Left ventricle myocardium inferior (tissue), 1 donor: Measurements from ENCODE around the gene CDC42BPB. TPM values are rescaled to one million over a fixed set of nuclear protein-coding genes. Genes with fewer than 3 reads are reported as not detected.

Source experiments
- DNase-seq: peaks from one replicate; pipeline ENCODE4 v3.0.0-alpha.2; 2020
- H3K27ac ChIP-seq: fragments of 200-600 bp; replicated peaks from 2 replicates; pipeline ENCODE4 v1.8.0; 2021
- H3K27me3 ChIP-seq: fragments of 200-600 bp; 2 replicates; pipeline ENCODE4 v1.8.0; 2021; ENCODE audit warnings: low read depth
- H3K36me3 ChIP-seq: fragments of 200-600 bp; 2 replicates; pipeline ENCODE4 v1.8.0; 2021
- H3K4me1 ChIP-seq: fragments of 200-600 bp; 2 replicates; pipeline ENCODE4 v1.8.0; 2021
- H3K4me3 ChIP-seq: fragments of 200-600 bp; 2 replicates; pipeline ENCODE4 v1.8.0; 2021; ENCODE audit warnings: mild to moderate bottlenecking, moderate library complexity
- H3K9me3 ChIP-seq: fragments of 200-600 bp; replicated peaks from 2 replicates; pipeline ENCODE4 v1.8.0; 2021
- intact Hi-C: fragments of 100-400 bp; cut with micrococcal nuclease; formaldehyde crosslinking; loops from one replicate; pipeline ENCODE4 v1.11.0; 2022
- total RNA-seq: library from RNA; stranded (reverse); fragmentation: NEBNext Ultra II Directional; extraction: Animal tissue kit (Norgen Biotek cat#: 25700); gene quantifications from one replicate; pipeline ENCODE4 v1.2.1, GENCODE V29; 2021
- TF ChIP-seq, protein P1 (sequence below): fragments of 200-600 bp; IDR thresholded peaks from 2 replicates; pipeline ENCODE4 v1.8.0; 2021; ENCODE audit warnings: antibody characterized with exemption, mild to moderate bottlenecking, borderline replicate concordance
- donor health status: DM: no; HTN: yes; CAD: no; lungs with severe emphysema.

The CDC42BPB gene
- total RNA-seq, 1 donor from 2014 or later = 67.1 TPM

DNA sequence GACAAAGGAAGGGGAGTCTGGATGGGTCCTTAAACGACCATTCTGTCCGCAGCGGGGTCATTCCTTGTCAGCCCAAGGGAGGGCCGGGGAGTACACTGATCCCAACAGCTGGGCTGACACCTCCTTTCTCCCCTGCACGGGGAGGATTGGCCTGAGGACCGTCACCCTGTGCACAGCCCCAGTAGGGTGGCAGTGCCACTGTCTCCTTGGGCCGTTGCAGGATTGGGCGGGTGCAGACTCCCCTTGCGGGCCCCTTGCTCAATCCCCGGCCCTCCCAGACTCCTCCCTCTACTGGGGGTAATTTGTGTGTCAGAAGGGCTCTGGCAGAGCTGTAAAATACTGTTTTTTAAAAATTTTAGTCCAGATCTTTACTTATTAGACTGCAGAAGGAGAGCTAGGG is 147.4 kb downstream of the CDC42BPB start:
- Histone ChIP-seq H3K27ac (no peak overlapping the region), H3K4me1 (no peaks in the 10 kb centered on the region), H3K9me3 (no peaks in the 10 kb centered on the region), H3K4me3 (no peak overlapping the region), H3K36me3 (peaks cover 22% of the 10 kb centered on the region), H3K27me3 (no peaks in the 10 kb centered on the region)
- no peak for DNase-seq
- intact Hi-C loops = no loop called here
- TF ChIP-seq, protein P1, sequence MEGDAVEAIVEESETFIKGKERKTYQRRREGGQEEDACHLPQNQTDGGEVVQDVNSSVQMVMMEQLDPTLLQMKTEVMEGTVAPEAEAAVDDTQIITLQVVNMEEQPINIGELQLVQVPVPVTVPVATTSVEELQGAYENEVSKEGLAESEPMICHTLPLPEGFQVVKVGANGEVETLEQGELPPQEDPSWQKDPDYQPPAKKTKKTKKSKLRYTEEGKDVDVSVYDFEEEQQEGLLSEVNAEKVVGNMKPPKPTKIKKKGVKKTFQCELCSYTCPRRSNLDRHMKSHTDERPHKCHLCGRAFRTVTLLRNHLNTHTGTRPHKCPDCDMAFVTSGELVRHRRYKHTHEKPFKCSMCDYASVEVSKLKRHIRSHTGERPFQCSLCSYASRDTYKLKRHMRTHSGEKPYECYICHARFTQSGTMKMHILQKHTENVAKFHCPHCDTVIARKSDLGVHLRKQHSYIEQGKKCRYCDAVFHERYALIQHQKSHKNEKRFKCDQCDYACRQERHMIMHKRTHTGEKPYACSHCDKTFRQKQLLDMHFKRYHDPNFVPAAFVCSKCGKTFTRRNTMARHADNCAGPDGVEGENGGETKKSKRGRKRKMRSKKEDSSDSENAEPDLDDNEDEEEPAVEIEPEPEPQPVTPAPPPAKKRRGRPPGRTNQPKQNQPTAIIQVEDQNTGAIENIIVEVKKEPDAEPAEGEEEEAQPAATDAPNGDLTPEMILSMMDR = no peak

DNA sequence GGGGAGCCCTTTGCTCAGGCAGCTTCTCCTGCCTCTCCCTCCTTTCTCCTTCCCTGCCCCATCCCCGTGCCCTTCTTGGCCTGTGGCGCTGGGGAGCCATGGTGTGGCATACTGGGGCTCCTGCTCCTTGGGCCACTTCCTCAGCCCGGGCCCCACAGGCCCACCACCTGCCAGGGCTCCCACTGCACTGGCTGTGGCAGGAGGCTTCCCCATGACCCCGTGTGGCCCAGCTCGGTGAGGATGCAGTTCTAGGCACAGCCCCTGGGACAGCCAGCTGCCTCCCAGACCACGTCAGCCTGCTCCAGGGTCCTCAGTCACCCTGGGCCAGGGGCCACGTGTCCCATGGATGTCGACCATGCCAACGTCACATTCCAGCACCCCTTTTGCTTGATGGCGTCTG is 147.9 kb downstream of the CDC42BPB start:
- H3K36me3 ChIP-seq = peaks cover 23% of the 10 kb centered on the region
- TF ChIP-seq, protein P1 = no peak
- no peak overlapping the region for H3K4me3 ChIP-seq
- intact Hi-C loops = no loop called here
- H3K4me1 ChIP-seq = no peaks in the 10 kb centered on the region
- no peaks in the 10 kb centered on the region for H3K27me3 ChIP-seq
- no peaks in the 10 kb centered on the region for H3K9me3 ChIP-seq
- DNase-seq = no peak
- no peak overlapping the region for H3K27ac ChIP-seq

DNA sequence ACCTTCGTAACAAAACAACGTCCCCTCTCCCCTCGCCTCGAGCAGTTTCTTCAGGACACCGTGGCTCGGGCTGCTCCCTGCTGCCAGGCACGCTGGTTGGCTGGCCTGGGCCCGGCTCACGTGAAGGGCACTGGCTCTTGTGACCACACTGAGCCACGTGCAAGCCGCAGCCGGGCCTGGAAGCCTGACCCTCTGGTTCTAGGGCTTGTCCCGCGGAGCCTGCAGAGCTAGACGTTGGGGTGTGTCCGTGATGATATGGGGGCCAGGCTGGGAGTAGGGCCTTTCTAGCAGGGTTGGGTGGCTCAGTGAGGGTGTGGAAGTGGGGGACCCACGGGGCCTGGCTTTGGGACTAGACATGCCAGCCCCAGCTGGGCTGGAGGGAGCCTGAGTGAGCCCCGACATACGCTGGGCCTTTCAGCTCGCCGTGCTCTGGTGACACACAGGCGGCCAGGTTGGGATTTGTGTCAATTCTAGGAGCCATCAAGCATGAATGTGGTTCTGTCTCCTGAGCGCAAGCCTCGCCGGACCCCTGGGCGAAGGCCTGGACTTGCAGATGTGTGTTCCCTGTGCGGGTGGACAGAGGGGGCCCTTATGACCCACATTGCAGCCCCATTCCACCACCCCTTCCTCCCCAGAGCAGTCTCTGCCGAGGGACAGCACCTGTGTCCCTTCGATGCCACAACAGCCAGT is 148.4 kb downstream of the CDC42BPB start:
- H3K4me3 ChIP-seq = no peak overlapping the region
- intact Hi-C loops = no loop called here
- H3K27ac ChIP-seq = no peak overlapping the region
- peaks cover 23% of the 10 kb centered on the region for H3K36me3 ChIP-seq
- TF ChIP-seq, protein P1 = no peak
- H3K27me3 ChIP-seq = no peaks in the 10 kb centered on the region
- no peaks in the 10 kb centered on the region for H3K9me3 ChIP-seq
- H3K4me1 ChIP-seq = no peaks in the 10 kb centered on the region
- DNase-seq = no peak

DNA sequence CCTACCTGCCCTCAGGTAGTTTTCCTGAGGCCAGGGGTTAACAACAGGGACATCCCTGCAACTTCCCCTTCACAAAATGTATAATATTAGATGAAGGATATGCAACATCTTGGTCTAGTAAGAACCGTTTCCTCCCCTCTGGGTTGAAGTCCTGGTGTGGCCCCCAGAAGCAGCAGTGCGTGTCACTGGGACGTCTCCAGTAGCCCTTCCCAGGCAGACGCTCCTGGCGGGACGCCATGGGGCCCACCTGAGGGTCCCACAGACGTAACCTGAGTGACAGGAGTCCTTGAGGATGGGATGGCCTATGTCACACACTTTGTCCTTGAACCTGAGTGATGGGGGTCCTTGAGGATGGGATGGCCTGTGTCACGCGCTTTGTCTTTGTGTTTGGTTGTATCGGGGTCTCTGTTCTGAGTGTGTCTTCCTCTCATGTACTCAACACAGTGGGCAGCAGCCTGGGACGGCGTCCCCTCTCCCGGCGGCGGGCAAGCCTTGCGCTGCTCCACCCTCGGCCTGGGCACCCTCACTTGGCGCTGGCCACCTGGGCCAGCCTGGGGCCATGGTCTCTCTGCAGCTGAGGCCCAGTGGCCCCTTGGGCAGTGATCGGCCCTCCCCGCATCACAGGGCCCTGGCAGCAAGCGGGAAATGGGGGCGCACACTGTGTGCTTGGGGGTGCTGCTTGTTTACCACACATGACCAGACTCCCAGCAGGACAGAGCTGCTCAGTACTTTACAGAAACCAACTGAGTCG is 149.2 kb downstream of the CDC42BPB start:
- H3K27ac ChIP-seq = no peak overlapping the region
- intact Hi-C loops = no loop called here
- no peaks in the 10 kb centered on the region for H3K27me3 ChIP-seq
- no peaks in the 10 kb centered on the region for H3K4me1 ChIP-seq
- H3K4me3 ChIP-seq = no peak overlapping the region
- TF ChIP-seq, protein P1 = no peak
- H3K9me3 ChIP-seq = no peaks in the 10 kb centered on the region
- DNase-seq = no peak
- peaks cover 30% of the 10 kb centered on the region for H3K36me3 ChIP-seq

DNA sequence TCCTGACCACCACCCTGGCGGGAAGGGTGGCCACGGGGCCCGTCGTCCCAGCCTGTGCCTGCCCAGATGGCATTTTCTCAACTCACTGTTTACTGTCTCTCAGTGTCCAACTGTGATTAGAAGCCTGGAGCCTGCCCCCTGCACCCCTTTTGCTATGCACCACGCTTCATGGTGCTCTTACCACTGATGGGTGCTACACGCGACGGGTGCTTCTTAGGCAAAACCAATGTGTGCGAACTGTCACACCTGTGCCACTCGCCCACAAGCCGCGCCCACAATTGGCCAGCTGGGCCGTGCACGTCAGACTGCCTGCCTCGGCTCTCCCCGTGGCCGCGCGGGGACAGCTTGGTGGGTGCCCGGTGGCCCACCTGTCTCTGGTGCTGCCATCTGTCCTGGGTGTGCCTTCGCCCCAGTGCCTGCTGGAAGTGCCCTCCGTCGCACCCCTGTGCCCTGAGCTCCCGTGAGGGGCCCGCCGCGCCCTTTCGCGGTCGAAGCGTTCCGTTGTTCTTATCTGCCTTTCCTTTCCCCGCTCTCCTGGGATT is 150.0 kb downstream of the CDC42BPB start:
- no peaks in the 10 kb centered on the region for H3K27me3 ChIP-seq
- no peaks in the 10 kb centered on the region for H3K9me3 ChIP-seq
- no peaks in the 10 kb centered on the region for H3K4me1 ChIP-seq
- TF ChIP-seq, protein P1 = no peak
- no peak overlapping the region for H3K4me3 ChIP-seq
- DNase-seq = no peak
- peaks cover 31% of the 10 kb centered on the region for H3K36me3 ChIP-seq
- no peak overlapping the region for H3K27ac ChIP-seq
- intact Hi-C loops = no loop called here
